Measurements from ENCODE around the gene GBE1.

- TF ChIP-seq YY1 (IDR thresholded peaks at IDR 0.05; ENCODE audit: insufficient read depth, insufficient read length) (no peak), SUZ12 (IDR thresholded peaks at IDR 0.05; ENCODE audit: extremely low read depth, insufficient read depth, insufficient read length) (no peak)
Measured at GRCh38 chr3:81622395-81622794, 139.1 kb downstream of the GBE1 start.
